ENCODE data around the gene ARV1. TPM values are rescaled to one million over a fixed set of nuclear protein-coding genes. Genes with fewer than 3 reads are reported as not detected.

Gene ARV1
- total RNA-seq, 1 experiment from 2014 or later, result 4.0 TPM

DNA sequence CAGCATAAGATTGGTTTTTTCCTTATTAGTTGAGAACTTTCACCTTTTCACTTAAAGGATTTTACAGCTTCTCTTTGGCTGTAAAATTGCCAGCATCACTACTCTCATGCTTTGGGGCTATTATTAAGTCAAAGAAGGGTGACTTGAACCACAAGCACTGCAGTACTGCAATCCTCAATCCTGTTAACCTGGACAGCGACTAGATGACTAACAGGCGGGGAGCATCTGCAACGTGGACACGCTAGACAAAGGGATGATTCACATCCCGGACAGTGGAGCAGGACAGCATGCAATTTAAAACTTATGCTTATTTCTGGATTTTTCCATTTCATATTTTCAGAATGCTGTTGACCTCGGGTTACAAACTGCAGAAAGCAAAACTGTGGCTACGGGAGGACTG, 8.1 kb downstream of the ARV1 start:
- no peak for TF ChIP-seq ZNF274 (IDR thresholded peaks at IDR 0.05; ENCODE audit: low read depth, low read length)
- TF ChIP-seq, protein P1, sequence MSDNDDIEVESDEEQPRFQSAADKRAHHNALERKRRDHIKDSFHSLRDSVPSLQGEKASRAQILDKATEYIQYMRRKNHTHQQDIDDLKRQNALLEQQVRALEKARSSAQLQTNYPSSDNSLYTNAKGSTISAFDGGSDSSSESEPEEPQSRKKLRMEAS (IDR thresholded peaks at IDR 0.05), result no peak
- no peak for TF ChIP-seq EGR1 (IDR thresholded peaks at IDR 0.05; ENCODE audit: low read depth)
- no peak for TF ChIP-seq EZH2phosphoT487 (IDR thresholded peaks at IDR 0.05; ENCODE audit: borderline replicate concordance)
- TF ChIP-seq, protein P2, sequence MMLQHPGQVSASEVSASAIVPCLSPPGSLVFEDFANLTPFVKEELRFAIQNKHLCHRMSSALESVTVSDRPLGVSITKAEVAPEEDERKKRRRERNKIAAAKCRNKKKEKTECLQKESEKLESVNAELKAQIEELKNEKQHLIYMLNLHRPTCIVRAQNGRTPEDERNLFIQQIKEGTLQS (IDR thresholded peaks at IDR 0.05), result no peak
- TF ChIP-seq ELF1 (IDR thresholded peaks at IDR 0.05; ENCODE audit: borderline replicate concordance, low read depth), result no peak
- TF ChIP-seq CEBPB (IDR thresholded peaks at IDR 0.05; ENCODE audit: low read depth), result no peak
- no peak for TF ChIP-seq CBX3 (IDR thresholded peaks at IDR 0.05; ENCODE audit: low read depth)
- no peak for TF ChIP-seq SIN3A (IDR thresholded peaks at IDR 0.05; ENCODE audit: low read depth)
- no peak for TF ChIP-seq JUND (IDR thresholded peaks at IDR 0.05)
- TF ChIP-seq EZH2 (IDR thresholded peaks at IDR 0.05), result no peak
- no peak for TF ChIP-seq SRF (IDR thresholded peaks at IDR 0.05; ENCODE audit: low read depth)
- TF ChIP-seq POLR2A (IDR thresholded peaks at IDR 0.05; ENCODE audit: borderline replicate concordance, extremely low read depth, insufficient read depth, insufficient read length), result no peak
- no peak for TF ChIP-seq ZFX (IDR thresholded peaks at IDR 0.05)
- no peak for TF ChIP-seq POLR2AphosphoS5 (IDR thresholded peaks at IDR 0.05; ENCODE audit: low read depth, low read length)
- TF ChIP-seq, protein P3, sequence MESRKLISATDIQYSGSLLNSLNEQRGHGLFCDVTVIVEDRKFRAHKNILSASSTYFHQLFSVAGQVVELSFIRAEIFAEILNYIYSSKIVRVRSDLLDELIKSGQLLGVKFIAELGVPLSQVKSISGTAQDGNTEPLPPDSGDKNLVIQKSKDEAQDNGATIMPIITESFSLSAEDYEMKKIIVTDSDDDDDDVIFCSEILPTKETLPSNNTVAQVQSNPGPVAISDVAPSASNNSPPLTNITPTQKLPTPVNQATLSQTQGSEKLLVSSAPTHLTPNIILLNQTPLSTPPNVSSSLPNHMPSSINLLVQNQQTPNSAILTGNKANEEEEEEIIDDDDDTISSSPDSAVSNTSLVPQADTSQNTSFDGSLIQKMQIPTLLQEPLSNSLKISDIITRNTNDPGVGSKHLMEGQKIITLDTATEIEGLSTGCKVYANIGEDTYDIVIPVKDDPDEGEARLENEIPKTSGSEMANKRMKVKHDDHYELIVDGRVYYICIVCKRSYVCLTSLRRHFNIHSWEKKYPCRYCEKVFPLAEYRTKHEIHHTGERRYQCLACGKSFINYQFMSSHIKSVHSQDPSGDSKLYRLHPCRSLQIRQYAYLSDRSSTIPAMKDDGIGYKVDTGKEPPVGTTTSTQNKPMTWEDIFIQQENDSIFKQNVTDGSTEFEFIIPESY (IDR thresholded peaks at IDR 0.05; ENCODE audit: extremely low read depth, insufficient replicate concordance, low read length), result no peak
- no peak for TF ChIP-seq SP1 (IDR thresholded peaks at IDR 0.05; ENCODE audit: low read depth)
- TF ChIP-seq TCF7L2 (IDR thresholded peaks at IDR 0.05; ENCODE audit: borderline replicate concordance, extremely low read depth, insufficient read depth, insufficient read length), result no peak
- 0 out of 2 replicates have a peak, but pooled peaks cover 3% of the 10 kb centered on the region for H4K20me1 ChIP-seq (ENCODE audit: insufficient read depth)
- H3K9ac ChIP-seq (ENCODE audit: low read length), result no peak overlapping the region
- H3K4me3 ChIP-seq (replicated peaks in 1 of 2; ENCODE audit: low read depth in 1 of 2, low read length in 2 of 2), result no peak overlapping the region
- RAD21 ChIA-PET (ENCODE audit: low non-redundant PET in 1 of 2, low total read pairs in 2 of 2, uncharacterized antibody in 2 of 2, unreplicated experiment in 2 of 2), result no interaction called here
- no peak overlapping the region for H2AFZ ChIP-seq (ENCODE audit: low read depth, low read length, poor library complexity, severe bottlenecking)
- no peaks in the 10 kb centered on the region for H3K9me3 ChIP-seq (ENCODE audit: control insufficient read depth in 1 of 2, insufficient read depth in 1 of 2, low read depth in 1 of 2, low read length in 2 of 2)
- intact Hi-C loops (cut with micrococcal nuclease), result no loop called here
- CTCF ChIA-PET, result no interaction called here
- ATAC-seq (no peak), DNase-seq (ENCODE audit: low read depth, low spot score) (no peak)
- no TSS peak for BruUV-seq (replicated peaks)
- POLR2A ChIA-PET, result no interaction called here
- H3K4me2 ChIP-seq (ENCODE audit: low read length), result no peak overlapping the region
- H3K9me2 ChIP-seq (ENCODE audit: insufficient read depth), result no peaks in the 10 kb centered on the region
- no peak overlapping the region for H3K27ac ChIP-seq (ENCODE audit: low read depth, low read length)
- peaks cover 2 to 8% of the 10 kb centered on the region in 2 experiments; a peak in 2 of 4 replicates for H3K36me3 ChIP-seq (ENCODE audit: control insufficient read depth in 1 of 2, insufficient read depth in 2 of 2, low read length in 2 of 2)
- peaks cover 24% of the 10 kb centered on the region for H3K79me2 ChIP-seq (ENCODE audit: insufficient read depth, low read length)
- H3K27me3 ChIP-seq (ENCODE audit: insufficient read depth, low read length), result no peaks in the 10 kb centered on the region
- no peaks in the 10 kb centered on the region for H3K4me1 ChIP-seq (ENCODE audit: control insufficient read depth in 1 of 2, insufficient read depth in 2 of 2, low read length in 2 of 2)

All from HCT116 (cell line).